ENCODE results near the gene ARHGAP24.
"Not testable (repeated sequence)": the region's sequence is repeated elsewhere in the genome, so short reads cannot be mapped to it uniquely, and the experiment has no call there.

The ARHGAP24 gene

DNA sequence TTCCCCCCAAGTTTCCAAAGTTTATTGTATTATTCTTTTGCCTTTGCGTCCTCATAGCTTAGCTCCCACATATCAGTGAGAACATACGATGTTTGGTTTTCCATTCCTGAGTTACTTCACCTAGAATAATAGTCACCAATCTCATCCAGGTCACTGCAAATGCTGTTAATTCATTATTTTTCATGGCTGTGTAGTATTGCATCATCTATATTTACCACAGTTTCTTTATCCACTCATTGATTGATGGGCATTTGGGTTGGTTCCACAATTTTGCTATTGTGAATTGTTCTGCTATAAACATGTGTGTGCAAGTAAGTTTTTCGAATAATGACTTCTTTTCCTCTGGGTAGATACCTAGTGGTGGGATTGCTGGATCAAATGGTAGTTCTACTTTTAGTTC lies 43.6 kb downstream of the ARHGAP24 start:
- DNase-seq (ENCODE audit: low spot score) = not testable (repeated sequence)

DNA sequence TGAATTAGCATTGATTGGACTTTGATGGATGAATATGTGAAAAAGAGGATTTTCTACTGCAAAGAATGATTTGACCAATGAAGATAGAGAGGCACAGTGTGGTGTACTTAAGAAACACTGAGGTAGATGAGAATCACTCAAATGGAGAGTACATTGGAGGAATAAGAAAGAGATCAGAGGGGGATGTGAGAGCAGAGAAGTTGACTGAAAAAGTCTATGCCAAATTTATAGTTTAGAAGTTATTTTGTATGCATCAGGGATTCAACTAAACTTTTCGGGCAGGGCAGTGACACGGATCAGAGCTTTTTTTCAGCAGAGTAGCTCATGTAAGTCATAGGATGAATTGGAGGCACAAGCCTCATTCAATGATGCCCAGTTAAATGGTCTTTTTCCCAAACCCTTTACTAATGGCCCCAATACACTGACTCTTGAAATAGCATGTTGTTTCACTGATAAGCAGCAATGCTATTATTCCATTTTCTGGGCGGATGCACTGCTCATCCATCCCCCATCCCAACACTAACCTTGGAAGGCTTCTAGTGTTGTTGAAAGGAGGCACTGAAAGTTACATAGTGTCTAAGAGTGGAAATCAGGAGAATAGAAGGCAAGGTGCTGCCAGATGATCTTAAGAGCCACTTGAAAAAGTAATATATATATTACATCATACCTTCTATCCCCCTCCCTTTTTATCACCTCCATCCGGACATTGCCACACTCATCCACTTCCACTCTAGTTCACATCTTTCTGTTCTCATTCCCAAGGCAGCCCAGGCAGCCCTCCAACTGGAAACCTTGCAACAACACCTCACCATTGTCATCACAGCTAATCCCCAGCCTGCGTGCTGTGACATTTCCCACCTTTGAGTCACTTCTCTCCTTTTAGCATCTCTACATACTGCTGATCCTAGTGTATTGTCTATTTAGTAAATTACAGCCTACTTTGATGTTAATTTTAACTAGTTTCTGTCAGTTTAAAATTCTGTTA lies 46.1 kb downstream of the ARHGAP24 start:
- no peak for DNase-seq (ENCODE audit: low spot score)

DNA sequence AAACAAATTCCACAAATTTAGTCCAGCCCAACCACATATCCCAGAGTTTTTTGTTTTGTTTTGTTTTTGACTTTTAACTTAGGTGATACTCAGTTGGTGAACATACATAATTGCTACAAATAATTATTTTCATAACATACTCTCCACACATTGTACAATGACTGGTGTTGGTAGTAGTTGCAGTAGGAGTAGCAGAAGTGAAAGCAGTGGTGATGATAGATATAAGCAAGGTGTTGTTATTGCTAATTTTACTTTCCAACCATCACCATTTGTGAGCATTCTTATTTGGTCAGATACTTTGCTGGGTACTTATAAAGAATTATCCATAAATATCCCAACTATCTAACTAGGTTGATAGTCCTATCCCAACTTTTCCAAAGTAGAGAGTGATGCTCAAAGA lies 47.3 kb downstream of the ARHGAP24 start:
- no peak for DNase-seq (ENCODE audit: low spot score)

DNA sequence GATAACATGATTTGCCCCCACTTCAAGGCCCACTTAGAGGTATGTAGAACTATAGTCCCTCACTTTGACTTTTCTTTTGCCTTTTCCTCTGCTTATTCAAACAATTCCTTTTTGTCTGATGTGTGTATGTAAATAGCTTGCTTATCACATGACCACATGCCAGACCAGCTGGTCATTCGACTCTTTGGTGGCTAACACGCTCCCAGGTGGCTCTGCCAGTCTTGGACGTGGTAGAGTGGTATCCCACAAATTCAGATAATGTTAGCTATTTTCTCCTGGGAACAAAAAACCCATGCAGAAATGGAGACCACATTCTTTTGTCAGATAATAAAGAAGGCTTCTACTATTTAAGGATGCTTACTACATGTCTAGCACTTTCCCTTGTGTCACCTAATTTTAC lies 47.9 kb downstream of the ARHGAP24 start:
- no peak for DNase-seq (ENCODE audit: low spot score)

DNA sequence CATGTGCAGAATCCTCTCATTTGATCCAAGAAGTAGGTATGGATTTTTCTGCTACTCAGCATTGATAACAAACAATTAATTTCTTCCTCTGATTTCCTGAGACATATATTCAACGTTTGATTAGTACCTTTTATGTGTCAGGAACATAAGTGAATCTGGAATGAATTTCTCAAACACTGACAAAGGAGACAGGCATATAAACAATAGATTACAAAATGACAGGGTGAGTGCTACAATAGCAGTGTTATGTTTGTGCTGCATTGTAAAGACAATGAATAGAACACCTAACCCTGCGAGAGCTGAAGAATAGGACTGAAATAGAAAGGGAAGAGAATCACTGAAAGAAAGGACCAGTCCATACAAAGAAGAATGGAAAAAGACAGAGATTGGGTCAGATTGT lies 52.9 kb downstream of the ARHGAP24 start:
- no peak for DNase-seq (ENCODE audit: low spot score)

DNA sequence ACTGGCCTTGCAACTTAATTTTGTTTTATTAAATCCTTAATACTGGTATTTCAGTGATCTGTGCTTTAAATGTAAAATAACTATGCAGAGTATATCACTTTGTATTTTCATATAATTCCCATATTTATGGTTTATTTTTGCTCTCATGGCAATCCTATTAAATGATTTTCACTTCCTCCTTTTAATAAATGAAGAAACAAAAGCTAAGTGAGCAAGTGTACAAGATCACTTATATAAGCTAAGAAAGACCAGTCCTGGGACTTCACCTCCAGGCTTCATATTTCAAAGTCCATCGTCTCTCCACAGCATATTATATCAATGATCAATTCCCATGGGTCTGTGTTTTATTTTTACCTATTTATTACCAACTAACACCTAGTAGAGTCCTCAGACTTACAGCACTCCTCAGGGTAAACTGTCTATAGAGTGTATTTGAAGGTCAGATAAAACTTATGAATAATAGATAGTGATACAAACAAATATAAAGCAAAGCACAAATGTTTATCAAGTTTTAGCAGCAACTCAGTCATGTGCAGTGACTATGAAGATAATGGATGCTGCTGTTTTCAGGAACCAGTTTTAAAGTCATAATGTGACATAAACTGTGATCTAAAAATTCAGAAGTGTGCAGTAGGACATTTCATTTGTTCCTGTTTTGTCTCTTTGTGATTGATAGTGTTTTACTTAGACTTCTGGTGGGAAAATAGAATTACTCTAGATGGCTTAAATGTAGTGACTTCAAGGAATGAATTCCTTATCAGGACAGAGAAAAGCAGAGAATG lies 56.8 kb downstream of the ARHGAP24 start:
- no peak for DNase-seq (ENCODE audit: low spot score)

DNA sequence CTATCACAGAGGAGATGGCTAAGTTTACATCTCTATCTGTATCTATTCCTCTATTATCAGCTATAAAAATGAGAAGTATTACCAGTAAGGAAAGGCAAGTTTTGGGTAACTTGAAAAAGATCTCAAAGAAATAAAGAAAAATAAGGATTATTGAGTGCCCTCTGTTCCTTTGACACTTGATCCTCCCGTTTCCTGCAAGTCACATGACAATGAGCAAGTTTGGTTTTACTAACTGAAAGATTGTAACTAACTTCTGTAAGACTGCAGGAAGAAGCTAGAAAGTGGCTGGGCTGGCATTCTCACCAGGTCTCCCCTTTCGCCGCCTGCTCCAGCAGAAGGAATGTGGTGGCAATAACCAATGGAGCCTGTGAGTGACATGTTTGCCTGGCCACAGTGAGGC lies 59.2 kb downstream of the ARHGAP24 start:
- DNase-seq (ENCODE audit: low spot score) = no peak

DNA sequence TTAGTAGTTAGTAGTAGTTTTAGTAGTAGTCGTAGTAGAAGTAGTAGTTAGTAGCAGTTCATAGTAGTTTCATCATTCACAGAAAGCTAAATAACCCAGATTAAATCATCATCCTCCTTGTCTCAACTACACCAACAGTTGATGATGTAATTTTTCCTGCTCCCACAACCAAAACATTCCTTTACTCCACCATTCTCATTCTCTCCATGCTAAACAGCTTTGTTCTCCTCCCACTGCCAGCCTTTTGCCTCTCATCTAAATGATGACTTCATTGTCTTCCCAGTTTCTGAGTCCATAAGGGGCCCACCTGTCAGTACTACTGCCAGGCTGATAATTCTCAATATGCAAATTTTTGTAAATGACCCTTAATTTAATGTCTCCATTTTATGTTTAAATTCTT lies 68.9 kb downstream of the ARHGAP24 start:
- DNase-seq (ENCODE audit: low spot score) = no peak

DNA sequence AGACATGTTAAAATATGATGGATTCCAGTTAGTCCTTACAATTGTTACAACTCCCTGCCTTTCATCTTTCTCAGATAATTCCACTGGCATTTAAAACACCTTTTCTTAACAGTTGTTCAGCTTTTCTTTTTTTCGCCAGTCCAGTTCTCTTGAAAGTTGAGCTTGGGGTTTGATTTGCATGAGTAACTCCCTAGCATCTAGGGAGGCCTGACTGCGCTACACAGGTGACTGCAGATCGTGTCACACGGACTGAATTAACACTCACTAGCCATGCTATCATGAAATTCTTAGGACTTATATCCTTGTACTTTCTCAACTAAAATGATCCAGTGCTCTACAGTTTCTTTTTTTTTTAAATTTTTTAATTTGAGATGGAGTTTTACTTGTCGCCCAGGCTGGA lies 69.8 kb downstream of the ARHGAP24 start:
- DNase-seq (ENCODE audit: low spot score) = no peak

DNA sequence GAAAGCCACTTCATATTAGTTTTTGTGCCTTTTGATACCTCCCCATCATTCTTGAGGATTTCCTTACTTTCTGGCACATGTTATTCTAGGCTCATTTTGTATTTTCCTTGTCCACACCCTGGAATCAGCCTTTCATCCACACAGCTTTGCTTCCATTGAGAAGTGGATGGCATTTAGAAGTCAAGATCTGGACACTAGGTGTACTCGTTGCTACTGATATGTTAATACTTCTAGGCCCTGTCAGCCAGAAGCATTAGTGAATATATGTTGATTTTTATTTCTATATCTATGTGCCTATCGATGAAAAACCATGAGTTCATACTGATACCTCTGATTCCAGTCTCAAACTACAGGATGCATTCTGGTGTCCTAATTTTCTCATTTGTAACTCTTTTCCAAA lies 73.2 kb downstream of the ARHGAP24 start:
- no peak for DNase-seq (ENCODE audit: low spot score)

DNA sequence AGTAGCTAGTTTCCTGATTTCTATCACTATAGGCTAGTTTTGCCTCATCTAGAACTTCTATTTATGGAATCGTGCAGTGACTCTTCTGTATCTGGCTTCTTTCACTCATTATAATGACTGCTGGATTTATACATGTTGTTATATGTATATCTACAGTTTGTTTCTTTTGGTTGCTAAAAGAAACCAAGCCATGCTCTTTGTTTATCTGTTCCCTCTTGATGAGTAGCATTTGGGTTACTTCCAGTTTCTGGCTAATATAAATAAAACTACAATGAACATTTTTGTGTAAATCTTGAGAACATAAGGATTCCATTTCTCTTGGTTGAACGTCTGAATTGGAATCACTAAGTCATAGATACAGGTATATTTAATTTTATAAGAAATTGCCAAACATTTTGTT lies 73.9 kb downstream of the ARHGAP24 start:
- DNase-seq (ENCODE audit: low spot score) = no peak

DNA sequence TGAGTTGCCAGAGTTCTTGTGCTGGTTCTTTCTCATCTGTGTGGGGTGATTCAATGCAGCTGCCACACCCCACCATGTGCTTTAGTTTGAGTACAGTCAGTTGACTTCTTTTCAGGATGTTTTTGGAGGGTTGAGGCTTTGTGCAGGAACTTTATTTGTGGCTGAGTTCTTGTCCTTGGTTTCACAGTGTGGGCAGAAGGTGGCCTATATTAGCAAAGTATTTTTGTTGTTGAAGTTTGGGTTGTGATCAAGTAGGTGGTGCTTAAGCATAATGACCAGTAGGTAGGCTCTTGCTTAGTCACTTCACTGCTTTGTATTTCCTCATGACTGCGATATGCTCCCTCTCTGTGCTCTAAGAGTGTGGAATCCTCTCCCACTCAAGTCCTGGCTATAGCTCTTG lies 80.3 kb downstream of the ARHGAP24 start:
- no peak for DNase-seq (ENCODE audit: low spot score)

DNA sequence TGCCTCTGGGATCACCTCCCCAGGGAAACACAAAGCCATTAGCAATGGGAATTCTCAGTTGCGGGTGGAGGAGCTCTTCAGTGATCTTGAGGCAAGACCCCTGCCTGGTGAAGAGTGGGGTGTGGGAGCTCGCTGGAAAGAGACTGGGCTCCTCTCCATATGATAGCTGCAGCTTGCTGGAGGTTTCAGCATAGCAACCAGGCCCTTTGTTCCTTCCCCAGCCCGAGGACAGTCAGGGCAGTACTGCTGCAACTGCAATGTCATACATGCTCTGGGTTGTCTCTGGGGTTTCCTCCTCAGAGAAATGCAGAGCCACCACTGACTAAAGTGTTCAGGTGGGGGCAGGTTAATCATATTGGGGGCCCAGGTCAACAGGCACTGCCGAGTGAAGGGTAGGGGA lies 81.3 kb downstream of the ARHGAP24 start:
- no peak for DNase-seq (ENCODE audit: low spot score)

DNA sequence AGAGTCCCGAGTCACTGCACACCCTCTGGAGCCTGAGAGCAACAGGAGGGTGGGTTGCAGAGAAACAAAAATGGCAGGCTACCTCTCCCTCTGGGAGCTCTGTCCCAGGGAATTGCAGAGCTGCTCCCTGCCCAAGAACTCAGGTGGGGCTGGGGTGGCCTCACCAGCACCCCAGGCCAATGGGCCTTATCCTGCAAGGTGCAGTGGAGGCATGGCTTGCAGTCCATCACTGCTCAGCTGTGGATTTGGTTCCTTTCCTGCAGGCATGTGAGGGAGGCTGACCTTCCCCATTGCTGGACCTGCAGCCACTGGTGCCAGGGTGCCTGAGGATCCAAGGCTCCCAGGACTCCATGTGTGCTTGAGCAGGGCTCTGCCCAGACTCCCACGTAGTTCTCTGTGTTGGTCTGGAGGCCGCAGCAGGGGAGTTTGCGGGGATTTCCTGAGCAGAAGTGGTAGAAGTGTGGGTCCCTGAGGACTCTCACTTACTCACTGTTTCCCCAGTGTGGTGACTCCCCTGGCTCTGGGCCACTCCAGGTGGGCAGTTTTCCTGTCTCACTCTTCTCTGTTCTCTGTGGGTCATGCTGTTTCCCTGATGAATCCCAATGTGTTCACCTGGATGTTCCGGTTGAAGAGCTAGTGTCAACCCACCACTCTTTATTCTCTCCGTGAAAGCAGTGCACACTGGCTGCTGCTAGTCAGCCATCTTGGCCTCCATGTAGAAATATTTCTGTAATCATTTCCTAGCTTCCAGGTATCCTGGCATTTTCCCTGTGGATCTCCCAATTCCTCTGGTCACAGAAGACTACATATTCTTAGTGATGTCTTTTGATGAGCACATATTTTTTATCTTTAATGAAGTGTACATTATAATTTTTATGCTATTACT lies 82.3 kb downstream of the ARHGAP24 start:
- DNase-seq (ENCODE audit: low spot score) = no peak

DNA sequence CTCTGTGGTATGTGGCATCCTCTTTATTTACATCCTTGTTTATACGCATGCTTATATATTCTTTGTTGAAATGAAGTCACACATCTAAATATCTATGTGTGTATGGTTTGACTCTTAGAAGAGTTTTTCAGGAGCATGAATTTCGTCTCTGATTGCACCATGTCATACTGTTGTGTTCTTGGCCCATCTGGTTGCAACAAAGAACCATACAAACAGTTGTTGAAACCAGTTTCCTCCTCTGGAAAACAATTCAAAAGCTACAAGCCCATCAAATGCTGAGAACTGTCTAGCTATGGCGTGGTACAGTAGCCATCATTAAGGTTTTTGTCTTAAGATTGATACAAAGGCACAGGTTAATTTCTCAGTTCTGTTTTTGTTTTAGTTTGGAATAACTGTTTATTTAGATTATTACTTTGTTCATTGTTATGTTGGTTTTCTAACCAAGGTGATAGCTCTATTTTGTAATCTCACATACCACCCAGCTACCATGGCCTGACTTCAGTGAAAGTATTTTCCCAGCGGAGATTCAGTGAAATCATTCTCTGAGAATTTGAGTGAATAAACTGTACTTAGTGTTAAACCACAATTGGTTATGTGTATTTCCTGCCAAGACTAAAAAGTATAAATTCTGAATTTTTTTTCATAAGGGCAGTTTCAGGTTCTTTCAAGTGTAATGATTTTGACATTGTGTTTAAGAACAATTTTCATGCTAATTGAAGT lies 91.0 kb downstream of the ARHGAP24 start:
- no peak for DNase-seq (ENCODE audit: low spot score)

DNA sequence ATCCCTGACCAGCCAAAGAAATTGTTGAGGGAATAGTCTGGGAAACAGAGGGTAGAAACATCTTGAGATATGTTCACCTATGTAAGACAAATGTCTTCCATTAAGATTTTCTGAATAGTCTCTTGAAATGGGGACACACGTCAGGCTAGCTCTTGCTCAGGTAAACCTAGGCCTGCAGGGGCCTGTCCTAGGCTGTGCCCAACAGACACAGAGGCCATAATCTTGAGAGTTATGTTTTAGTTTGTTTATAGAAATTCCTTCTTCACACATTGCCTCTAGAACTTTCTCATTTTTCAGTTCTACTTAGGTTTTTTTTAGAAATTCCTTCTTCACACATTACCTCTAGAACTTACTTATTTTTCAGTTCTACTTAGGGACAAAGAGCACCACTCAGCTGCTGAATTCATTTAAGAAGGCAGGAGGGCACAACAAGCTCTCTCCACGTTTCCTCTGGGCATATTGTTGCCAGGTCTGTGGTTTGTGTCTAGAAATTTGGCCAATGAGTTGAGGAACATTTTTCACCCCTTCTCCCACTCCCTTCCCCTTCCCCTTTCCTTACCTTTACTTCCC lies 94.9 kb downstream of the ARHGAP24 start:
- DNase-seq (ENCODE audit: low spot score) = no peak

DNA sequence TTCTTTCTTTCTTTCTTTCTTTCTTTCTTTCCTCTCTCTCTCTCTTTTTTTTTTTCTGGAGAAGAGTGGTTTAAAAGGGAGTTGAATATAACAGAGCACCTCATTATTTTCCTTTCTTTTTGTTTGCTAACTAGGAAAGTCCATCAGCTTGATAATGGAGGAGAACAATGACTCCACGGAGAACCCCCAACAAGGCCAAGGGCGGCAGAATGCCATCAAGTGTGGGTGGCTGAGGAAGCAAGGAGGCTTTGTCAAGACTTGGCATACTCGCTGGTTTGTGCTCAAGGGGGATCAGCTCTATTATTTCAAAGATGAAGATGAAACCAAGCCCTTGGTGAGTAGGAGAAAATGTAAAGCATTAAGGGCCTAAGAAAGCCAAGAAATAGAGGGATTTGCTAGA lies 95.4 kb downstream of the ARHGAP24 start:
- DNase-seq (ENCODE audit: low spot score) = no peak

DNA sequence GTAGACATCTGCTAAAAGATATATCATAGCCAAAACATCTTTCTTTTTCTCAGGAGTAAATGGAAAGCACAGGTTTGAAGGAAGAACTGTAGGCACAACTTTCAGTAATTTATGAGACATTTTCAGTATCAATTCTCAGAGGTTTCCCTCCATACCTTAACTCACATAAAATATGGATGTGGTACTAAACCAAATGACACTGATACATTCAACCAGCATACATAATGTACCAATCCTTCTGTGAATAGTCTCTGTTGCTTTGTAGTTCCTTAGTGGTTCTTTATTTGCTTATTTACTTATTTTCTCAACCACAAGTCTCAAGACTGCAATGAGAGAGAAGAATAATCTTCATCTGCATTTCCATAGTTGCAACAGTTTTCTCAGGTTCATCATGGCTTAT lies 96.1 kb downstream of the ARHGAP24 start:
- DNase-seq (ENCODE audit: low spot score) = no peak

DNA sequence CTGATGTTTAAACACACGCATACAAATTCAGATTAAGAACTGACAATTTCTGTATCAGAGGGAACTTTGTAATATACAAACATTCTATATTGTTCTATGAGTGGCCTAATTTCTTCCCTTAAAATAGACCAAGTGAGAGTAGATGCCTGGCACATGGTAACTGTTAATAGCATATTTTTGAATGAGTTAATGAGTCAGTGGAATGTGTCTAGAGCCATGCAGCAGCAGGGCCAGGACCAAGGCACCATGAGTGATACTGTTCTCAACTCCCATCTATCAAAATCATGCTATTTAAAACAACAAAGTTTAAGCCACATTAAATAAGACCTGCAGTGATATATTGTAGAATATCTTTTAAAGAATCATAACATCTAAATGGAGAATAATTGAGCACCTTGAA lies 98.3 kb downstream of the ARHGAP24 start:
- DNase-seq (ENCODE audit: low spot score) = no peak

DNA sequence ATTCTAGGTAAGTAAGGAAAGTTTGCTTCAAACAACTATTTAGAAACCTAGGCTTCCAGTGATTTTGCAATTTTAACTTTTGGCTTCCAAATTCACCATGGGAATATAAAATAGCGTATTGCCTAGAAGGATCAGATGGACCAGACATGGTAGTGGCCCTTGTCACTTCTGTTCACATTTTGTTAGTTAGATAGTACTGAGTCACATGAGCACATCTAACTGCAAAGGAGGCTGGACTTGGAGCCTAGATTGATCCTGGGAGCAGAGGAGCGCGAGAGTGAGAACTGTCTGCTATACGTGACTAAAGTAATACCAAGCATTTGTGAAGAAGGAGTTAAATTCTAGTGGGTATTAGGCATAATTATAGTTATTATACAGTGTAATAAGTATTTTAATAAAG lies 102.4 kb downstream of the ARHGAP24 start:
- no peak for DNase-seq (ENCODE audit: low spot score)

DNA sequence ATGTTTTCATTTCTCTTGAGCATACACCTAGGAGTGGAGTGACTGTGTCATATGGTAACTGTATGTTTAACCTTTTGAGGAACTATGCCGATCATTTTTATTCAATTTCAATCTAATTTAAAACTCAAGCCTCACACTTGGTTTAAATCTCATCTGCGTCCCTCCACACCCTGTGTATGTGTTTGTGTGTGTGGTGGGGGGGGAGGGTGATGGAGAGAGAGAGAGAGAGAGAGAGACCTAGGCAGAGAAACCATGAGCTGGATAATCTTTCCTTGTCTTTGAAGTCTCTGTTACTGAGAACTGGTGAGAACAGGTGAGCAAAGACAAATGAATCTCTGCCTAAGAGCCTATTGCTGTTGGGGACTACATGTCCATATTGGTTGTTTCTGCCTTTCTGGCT lies 105.0 kb downstream of the ARHGAP24 start:
- DNase-seq (ENCODE audit: low spot score) = no peak

Data from SW480 (cell line).